ENCODE data around the gene RFX7. TPM values are rescaled to one million over a fixed set of nuclear protein-coding genes. Genes with fewer than 3 reads are reported as not detected.
A peak's percentile ranks its signal among the peaks of the same experiment; 100 is the strongest.
"Not testable (repeated sequence)": the region's sequence is repeated elsewhere in the genome, so short reads cannot be mapped to it uniquely, and the experiment has no call there.

Gene RFX7
- total RNA-seq, 5 donors from 2014 or later (not counting 1 experiment from before 2014, with no cell fraction given): 23.3 to 30.4 (median 27.9) TPM

DNA sequence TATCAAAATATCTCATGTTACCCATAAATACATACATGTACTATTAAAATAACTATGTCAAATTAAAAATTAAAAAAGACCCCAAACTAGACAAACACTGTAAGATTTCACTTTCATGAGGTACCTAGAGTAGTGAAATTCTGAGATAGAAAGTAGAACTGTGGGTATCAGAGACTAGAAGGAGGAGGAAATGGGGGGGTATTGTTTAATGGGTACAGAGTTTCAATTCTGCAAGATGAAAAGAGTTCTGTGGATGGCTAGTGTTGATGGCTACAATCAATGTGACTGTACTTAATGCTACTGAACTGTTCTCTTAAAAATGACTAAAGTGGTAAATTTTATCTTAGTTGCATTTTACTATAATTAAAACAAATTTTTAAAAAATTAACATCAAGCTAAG lies 36.6 kb downstream of the RFX7 start:
- Histone ChIP-seq H3K4me3 (ENCODE audit: control insufficient read depth in 1 of 2, extremely low read depth in 1 of 2, low read length in 1 of 2) (no peak overlapping the region), H3K27ac (ENCODE audit: low read length) (peak overlapping the region; percentile 57), H3K27me3 (replicated peaks in 1 of 2; ENCODE audit: control insufficient read depth in 2 of 2, extremely low read depth in 1 of 2, insufficient read depth in 2 of 2, low read length in 1 of 2) (no peaks in the 10 kb centered on the region), H3K9me3 (peaks cover 6% of the 10 kb centered on the region), H3K4me1 (ENCODE audit: control insufficient read depth in 1 of 2, extremely low read depth in 1 of 2, insufficient read depth in 2 of 2, low read length in 2 of 2) (peaks cover 11 to 23% of the 10 kb centered on the region in 2 experiments), H3K36me3 (ENCODE audit: control insufficient read depth in 2 of 2, extremely low read depth in 1 of 2, insufficient read depth in 1 of 2, low read length in 1 of 2) (no peaks in the 10 kb centered on the region)
- peak in 1 of 35 experiments; percentile 21 for DNase-seq
- Mint-ChIP-seq H3K36me3 (peaks cover 27% of the 10 kb centered on the region), H3K4me1 (peaks cover 84 to 88% (median 84%) of the 10 kb centered on the region in 3 donors), H3K27ac (peak overlapping the region; percentile 92 to 95), H3K4me3 (peak overlapping the region in 1 of 3 donors; percentile 56), H3K27me3 (no peaks in the 10 kb centered on the region), H3K9me3 (peaks cover 11 to 24% (median 12%) of the 10 kb centered on the region in 3 donors)
- ChIA-PET CTCF (interaction anchor here in 1 of 2 donors (0.8 kb wide), 1 partner anchor 94 kb away, joined by 4 read pairs; no protein-coding TSS in a partner anchor), POLR2A (interaction anchor here (0.6 kb wide), 2 partner anchors 45 to 892 kb away, joined by 3 to 7 read pairs; no protein-coding TSS in a partner anchor)
- peak; percentile 51 to 71 (median 62) for ATAC-seq (replicated peaks in 1 of 4)

DNA sequence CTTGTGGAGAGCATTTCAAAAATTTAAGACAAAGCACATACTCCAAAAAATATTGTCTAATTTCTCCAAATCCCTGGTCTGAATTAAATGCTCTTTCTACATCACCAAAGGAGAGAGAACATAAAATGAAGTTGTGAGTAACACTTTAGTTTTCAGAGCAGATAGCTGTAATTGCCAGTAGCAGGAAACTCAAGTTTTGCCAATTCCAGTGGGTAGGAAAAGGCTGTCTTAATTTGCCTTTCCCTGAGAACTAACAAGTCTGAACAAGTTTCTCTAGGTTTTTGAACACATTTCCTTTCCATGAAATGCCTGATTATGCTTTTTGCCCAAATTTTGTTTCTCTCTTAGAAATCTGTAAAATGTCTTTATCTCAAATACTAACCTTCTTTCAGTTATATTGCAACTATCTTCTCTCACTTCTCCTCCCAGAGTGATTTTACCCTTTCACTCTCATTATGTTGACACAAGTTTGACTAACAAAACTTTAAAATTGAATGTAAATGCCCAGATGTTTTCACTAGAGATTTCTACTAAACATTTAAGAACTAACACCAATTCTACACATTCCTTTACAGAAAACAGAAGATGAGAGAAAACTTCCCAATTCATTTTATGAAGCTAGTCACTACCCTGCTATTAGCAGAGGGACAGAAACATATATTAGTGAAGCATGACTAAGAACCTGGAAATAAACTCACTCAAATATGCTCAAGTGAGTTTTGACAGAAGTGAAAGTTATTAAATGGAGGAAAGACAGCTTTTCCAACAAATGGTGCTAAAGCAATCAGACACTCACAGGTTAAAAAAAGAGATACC lies 38.4 kb downstream of the RFX7 start:
- peaks cover 11 to 23% of the 10 kb centered on the region in 2 experiments for H3K4me1 ChIP-seq (ENCODE audit: control insufficient read depth in 1 of 2, extremely low read depth in 1 of 2, insufficient read depth in 2 of 2, low read length in 2 of 2)
- Mint-ChIP-seq H3K9me3 (peaks cover 0 to 6% (median 0%) of the 10 kb centered on the region in 3 donors), H3K27me3 (no peaks in the 10 kb centered on the region), H3K4me3 (no peak overlapping the region), H3K27ac (peak overlapping the region; percentile 33 to 65), H3K4me1 (peaks cover 80 to 86% (median 84%) of the 10 kb centered on the region in 3 donors), H3K36me3 (peaks cover 12% of the 10 kb centered on the region)
- H3K4me3 ChIP-seq (ENCODE audit: control insufficient read depth in 1 of 2, extremely low read depth in 1 of 2, low read length in 1 of 2): no peak overlapping the region
- H3K27me3 ChIP-seq (replicated peaks in 1 of 2; ENCODE audit: control insufficient read depth in 2 of 2, extremely low read depth in 1 of 2, insufficient read depth in 2 of 2, low read length in 1 of 2): no peaks in the 10 kb centered on the region
- DNase-seq: no peak
- no peak for ATAC-seq (replicated peaks in 1 of 4)
- ChIA-PET POLR2A (interaction anchor here in 1 of 2 donors (0.5 kb wide), 1 partner anchor 46 kb away, joined by 4 read pairs; no protein-coding TSS in a partner anchor), CTCF (no interaction called here)
- H3K9me3 ChIP-seq: no peaks in the 10 kb centered on the region
- H3K36me3 ChIP-seq (ENCODE audit: control insufficient read depth in 2 of 2, extremely low read depth in 1 of 2, insufficient read depth in 1 of 2, low read length in 1 of 2): no peaks in the 10 kb centered on the region
- H3K27ac ChIP-seq (ENCODE audit: low read length): no peak overlapping the region

DNA sequence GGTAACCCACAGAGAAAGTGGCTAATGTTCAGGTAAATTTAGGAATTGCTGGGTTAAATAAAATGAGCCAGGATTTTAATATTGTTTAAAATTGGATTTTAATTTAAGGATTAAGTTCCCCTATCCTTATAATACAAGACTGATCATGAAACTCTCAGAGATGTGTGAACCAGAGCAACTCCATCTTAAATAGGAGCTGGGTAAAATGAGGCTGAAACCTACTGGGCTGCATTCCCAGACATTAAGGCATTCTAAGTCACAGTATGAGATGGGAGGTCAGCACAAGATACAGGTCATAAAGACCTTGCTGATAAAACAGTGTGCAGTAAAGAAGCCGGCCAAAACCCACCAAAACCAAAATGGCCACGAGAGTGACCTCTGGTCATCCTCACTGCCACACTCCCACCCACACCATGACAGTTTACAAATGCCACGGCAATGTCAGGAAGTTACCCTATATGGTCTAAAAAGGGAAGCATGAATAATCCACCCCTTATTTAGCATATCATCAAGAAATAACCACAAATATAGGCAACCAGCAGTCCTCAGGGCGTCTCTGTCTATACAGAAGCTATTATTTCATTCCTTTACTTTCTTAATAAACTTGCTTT lies 40.3 kb downstream of the RFX7 start:
- WGBS (ENCODE audit: insufficient coverage): 86% methylated on average over 4 of the region's 4 CpGs
- Mint-ChIP-seq H3K36me3 (peaks cover 10% of the 10 kb centered on the region), H3K4me1 (peaks cover 63 to 79% (median 74%) of the 10 kb centered on the region in 3 donors)
- peaks cover 10 to 19% of the 10 kb centered on the region in 2 experiments for H3K4me1 ChIP-seq (ENCODE audit: control insufficient read depth in 1 of 2, extremely low read depth in 1 of 2, insufficient read depth in 2 of 2, low read length in 2 of 2)
- ATAC-seq (replicated peaks in 1 of 4); H3K36me3 ChIP-seq (ENCODE audit: control insufficient read depth in 2 of 2, extremely low read depth in 1 of 2, insufficient read depth in 1 of 2, low read length in 1 of 2); H3K27ac Mint-ChIP-seq; H3K9me3 Mint-ChIP-seq; H3K27me3 ChIP-seq (replicated peaks in 1 of 2; ENCODE audit: control insufficient read depth in 2 of 2, extremely low read depth in 1 of 2, insufficient read depth in 2 of 2, low read length in 1 of 2); H3K27ac ChIP-seq (ENCODE audit: low read length); H3K4me3 Mint-ChIP-seq; H3K9me3 ChIP-seq; H3K4me3 ChIP-seq (ENCODE audit: control insufficient read depth in 1 of 2, extremely low read depth in 1 of 2, low read length in 1 of 2); DNase-seq; H3K27me3 Mint-ChIP-seq: not testable (repeated sequence)
- ChIA-PET CTCF (interaction anchor here in 1 of 2 donors (0.7 kb wide), 1 partner anchor 16 kb away, joined by 4 read pairs; no protein-coding TSS in a partner anchor), POLR2A (interaction anchor here (0.6 to 1.0 kb wide), 2 partner anchors 42 to 142 kb away, joined by 3 to 9 read pairs; no protein-coding TSS in a partner anchor)

DNA sequence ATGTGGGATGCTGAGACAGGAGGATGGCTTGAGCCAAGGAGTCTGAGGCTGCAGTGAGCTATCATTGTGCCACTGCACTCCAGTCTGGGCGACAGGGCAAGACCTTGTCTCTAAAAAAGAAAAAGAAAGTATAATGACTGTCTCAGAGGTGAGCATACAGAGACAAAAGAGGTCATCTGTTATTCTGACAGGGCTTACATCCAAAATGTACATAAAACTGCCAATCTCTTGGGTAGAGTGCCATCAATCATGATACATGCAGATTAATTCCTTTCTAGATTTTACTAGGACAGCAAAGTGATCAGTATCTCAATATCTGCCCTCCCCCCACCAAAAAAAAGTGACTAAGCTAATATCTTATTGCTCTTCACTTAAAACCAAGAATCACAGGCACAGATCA lies 41.0 kb downstream of the RFX7 start:
- no peak overlapping the region for H3K27ac Mint-ChIP-seq
- H3K36me3 ChIP-seq (ENCODE audit: control insufficient read depth in 2 of 2, extremely low read depth in 1 of 2, insufficient read depth in 1 of 2, low read length in 1 of 2): no peaks in the 10 kb centered on the region
- H3K4me3 ChIP-seq (ENCODE audit: control insufficient read depth in 1 of 2, extremely low read depth in 1 of 2, low read length in 1 of 2): no peak overlapping the region
- H3K4me1 ChIP-seq (ENCODE audit: control insufficient read depth in 1 of 2, extremely low read depth in 1 of 2, insufficient read depth in 2 of 2, low read length in 2 of 2): peaks cover 4 to 12% of the 10 kb centered on the region in 2 experiments
- peaks cover 0 to 4% (median 0%) of the 10 kb centered on the region in 3 donors for H3K9me3 Mint-ChIP-seq
- no peak overlapping the region for H3K4me3 Mint-ChIP-seq
- DNase-seq (no peak), ATAC-seq (replicated peaks in 1 of 4) (no peak)
- peaks cover 56 to 75% (median 69%) of the 10 kb centered on the region in 3 donors for H3K4me1 Mint-ChIP-seq
- H3K9me3 ChIP-seq: no peaks in the 10 kb centered on the region
- no peak overlapping the region for H3K27ac ChIP-seq (ENCODE audit: low read length)
- ChIA-PET CTCF (no interaction called here), POLR2A (interaction anchor here in 1 of 2 donors (0.6 kb wide), 1 partner anchor 141 kb away, joined by 9 read pairs; no protein-coding TSS in a partner anchor)
- H3K36me3 Mint-ChIP-seq: peaks cover 10% of the 10 kb centered on the region
- no peaks in the 10 kb centered on the region for H3K27me3 Mint-ChIP-seq
- no peaks in the 10 kb centered on the region for H3K27me3 ChIP-seq (replicated peaks in 1 of 2; ENCODE audit: control insufficient read depth in 2 of 2, extremely low read depth in 1 of 2, insufficient read depth in 2 of 2, low read length in 1 of 2)
- no CpG with 5 or more reads among the region's 1 CpG for WGBS (ENCODE audit: insufficient coverage)

DNA sequence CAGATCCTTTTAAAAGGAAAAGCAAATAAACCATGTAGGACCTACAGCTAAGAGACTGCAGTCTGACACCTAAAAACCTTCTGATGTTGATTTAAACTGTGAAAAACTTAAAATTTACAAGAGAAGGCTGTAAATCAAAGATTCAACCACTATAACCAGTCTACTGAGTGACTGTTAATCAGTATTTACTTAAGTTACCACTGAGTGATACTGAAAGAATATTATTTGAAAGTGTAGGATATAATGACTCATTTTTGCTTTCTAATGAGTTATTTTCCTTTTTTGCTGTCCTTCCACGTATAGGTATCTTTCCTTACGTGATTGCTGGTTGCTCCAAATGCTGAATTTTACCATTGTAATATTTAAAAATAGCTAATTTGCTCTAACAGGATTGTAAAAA lies 44.6 kb downstream of the RFX7 start:
- DNase-seq: no peak
- Histone ChIP-seq H3K4me3 (ENCODE audit: control insufficient read depth in 1 of 2, extremely low read depth in 1 of 2, low read length in 1 of 2) (no peak overlapping the region), H3K36me3 (ENCODE audit: control insufficient read depth in 2 of 2, extremely low read depth in 1 of 2, insufficient read depth in 1 of 2, low read length in 1 of 2) (no peaks in the 10 kb centered on the region), H3K4me1 (ENCODE audit: control insufficient read depth in 1 of 2, extremely low read depth in 1 of 2, insufficient read depth in 2 of 2, low read length in 2 of 2) (peaks cover 0 to 3% of the 10 kb centered on the region in 2 experiments), H3K27ac (ENCODE audit: low read length) (no peak overlapping the region), H3K9me3 (no peaks in the 10 kb centered on the region), H3K27me3 (replicated peaks in 1 of 2; ENCODE audit: control insufficient read depth in 2 of 2, extremely low read depth in 1 of 2, insufficient read depth in 2 of 2, low read length in 1 of 2) (no peaks in the 10 kb centered on the region)
- no CpG with 5 or more reads among the region's 2 CpGs for WGBS (ENCODE audit: insufficient coverage)
- CTCF ChIA-PET: no interaction called here
- POLR2A ChIA-PET: interaction anchor here in 1 of 2 donors (1.0 kb wide), 1 partner anchor 41 kb away, joined by 3 read pairs; no protein-coding TSS in a partner anchor
- H3K27ac Mint-ChIP-seq: no peak overlapping the region
- ATAC-seq (replicated peaks in 1 of 4): no peak
- peaks cover 36 to 56% (median 51%) of the 10 kb centered on the region in 3 donors for H3K4me1 Mint-ChIP-seq
- H3K4me3 Mint-ChIP-seq: no peak overlapping the region
- H3K27me3 Mint-ChIP-seq: no peaks in the 10 kb centered on the region
- H3K9me3 Mint-ChIP-seq: no peaks in the 10 kb centered on the region
- H3K36me3 Mint-ChIP-seq: peaks cover 17% of the 10 kb centered on the region

DNA sequence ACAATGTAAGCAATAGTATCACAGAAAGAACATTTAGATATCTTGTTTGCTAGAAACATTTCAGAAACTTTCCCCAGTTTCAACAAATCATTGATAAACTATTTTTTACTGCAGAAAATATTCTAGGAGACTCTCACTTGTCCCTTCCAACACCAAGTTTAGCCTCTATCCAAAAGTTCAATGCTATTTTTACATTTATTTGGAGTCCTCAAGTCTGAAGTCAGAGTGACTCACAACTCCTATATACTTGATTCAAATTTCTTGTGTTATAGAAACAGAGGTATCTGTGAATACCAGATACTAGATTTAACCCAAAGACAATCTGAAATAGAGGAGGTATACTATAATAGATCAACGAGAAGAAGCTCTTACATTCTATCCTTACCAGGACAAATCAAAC lies 49.6 kb downstream of the RFX7 start:
- H3K27ac ChIP-seq (ENCODE audit: low read length): no peak overlapping the region
- H3K27me3 ChIP-seq (replicated peaks in 1 of 2; ENCODE audit: control insufficient read depth in 2 of 2, extremely low read depth in 1 of 2, insufficient read depth in 2 of 2, low read length in 1 of 2): no peaks in the 10 kb centered on the region
- Mint-ChIP-seq H3K4me1 (peaks cover 30 to 56% (median 52%) of the 10 kb centered on the region in 3 donors), H3K27ac (no peak overlapping the region), H3K36me3 (peaks cover 20% of the 10 kb centered on the region), H3K27me3 (no peaks in the 10 kb centered on the region), H3K9me3 (no peaks in the 10 kb centered on the region), H3K4me3 (no peak overlapping the region)
- DNase-seq: no peak
- H3K4me1 ChIP-seq (ENCODE audit: control insufficient read depth in 1 of 2, extremely low read depth in 1 of 2, insufficient read depth in 2 of 2, low read length in 2 of 2): no peaks in the 10 kb centered on the region
- no peaks in the 10 kb centered on the region for H3K9me3 ChIP-seq
- ATAC-seq (replicated peaks in 1 of 4): no peak
- no CpG with 5 or more reads among the region's 1 CpG for WGBS (ENCODE audit: insufficient coverage)
- CTCF ChIA-PET: no interaction called here
- POLR2A ChIA-PET: no interaction called here
- no peaks in the 10 kb centered on the region for H3K36me3 ChIP-seq (ENCODE audit: control insufficient read depth in 2 of 2, extremely low read depth in 1 of 2, insufficient read depth in 1 of 2, low read length in 1 of 2)
- H3K4me3 ChIP-seq (ENCODE audit: control insufficient read depth in 1 of 2, extremely low read depth in 1 of 2, low read length in 1 of 2): no peak overlapping the region
